IPS-18c (cell line): ENCODE measurements around the gene ULK4.

ENCODE experiments used
- H3K4me3 ChIP-seq: 2 replicates; pipeline ENCODE4 v1.7.0; 2013; ENCODE audit warnings: low read depth, mild to moderate bottlenecking, low read length, moderate library complexity; ENCODE audit not compliant: insufficient read depth
- H3K9me3 ChIP-seq: one replicate; pipeline ENCODE4 v1.6.1; 2013; ENCODE audit warnings: mild to moderate bottlenecking, low read length, moderate library complexity; ENCODE audit not compliant: control insufficient read depth, insufficient read depth

ULK4 gene

GRCh38 chr3:41526995-41527573 is 434.8 kb downstream of the ULK4 start:
- no peaks in the 10 kb centered on the region for H3K9me3 ChIP-seq
- H3K4me3 ChIP-seq = no peak overlapping the region

DNA sequence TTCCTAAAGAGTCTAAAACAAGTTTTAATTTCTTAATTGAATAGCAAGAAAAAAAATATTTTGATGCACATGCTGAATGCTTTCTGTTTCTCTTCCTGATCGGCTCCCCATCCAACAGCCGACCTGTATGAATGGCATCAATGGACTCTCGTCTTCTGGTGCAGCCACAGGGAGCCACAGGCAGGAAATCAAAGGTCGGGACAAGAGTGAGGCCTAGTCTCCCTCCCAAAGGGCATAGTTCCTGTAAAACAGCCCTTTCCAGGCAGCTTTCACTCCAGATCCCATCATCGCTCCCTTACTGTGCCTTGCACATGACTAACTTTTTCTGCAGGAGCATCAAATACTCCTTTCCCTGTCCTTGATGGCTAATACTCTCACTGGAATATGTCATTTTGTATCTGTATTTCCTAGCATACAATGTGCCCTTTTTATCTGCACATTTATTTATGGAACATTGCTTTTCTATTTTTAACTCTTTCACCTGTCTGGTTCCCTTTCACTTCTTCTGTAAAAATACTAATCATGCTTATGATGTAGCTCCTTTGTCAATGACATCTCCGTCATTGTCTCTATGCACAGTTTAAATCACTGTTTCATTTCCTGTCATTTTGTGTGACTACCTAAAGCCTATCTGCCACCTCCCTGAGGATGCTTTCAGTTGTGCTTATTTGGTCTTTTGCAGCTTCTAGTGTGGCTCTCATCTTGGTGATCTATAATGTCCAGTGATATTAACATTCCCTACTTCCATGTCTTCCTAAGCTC is 436.4 kb downstream of the ULK4 start:
- no peak overlapping the region for H3K4me3 ChIP-seq

DNA sequence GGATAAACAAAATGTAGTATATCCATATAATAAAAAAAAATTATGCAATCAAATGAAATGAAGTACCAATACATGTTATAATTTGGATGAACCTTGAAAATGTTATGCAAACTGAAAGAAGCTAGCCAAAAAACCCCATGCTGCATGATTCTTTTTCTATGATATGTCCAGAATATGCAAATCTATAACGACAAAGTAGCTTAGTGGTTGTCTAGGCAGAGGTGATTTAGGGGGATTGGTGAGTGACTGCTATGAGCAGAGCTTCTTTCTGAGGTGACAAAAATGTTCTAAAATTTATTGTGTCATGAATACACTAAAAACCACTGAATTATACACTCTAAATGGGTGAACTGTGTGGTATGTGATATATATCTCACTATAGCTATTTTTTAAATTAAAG is 438.0 kb downstream of the ULK4 start:
- H3K4me3 ChIP-seq = no peak overlapping the region
- H3K9me3 ChIP-seq = no peaks in the 10 kb centered on the region

More for the DNA sequence above, 436.4 kb downstream of the ULK4 start:
- no peaks in the 10 kb centered on the region for H3K9me3 ChIP-seq

GRCh38 chr3:41522612-41523011 is 439.3 kb downstream of the ULK4 start:
- H3K4me3 ChIP-seq = no peak overlapping the region
- no peaks in the 10 kb centered on the region for H3K9me3 ChIP-seq

DNA sequence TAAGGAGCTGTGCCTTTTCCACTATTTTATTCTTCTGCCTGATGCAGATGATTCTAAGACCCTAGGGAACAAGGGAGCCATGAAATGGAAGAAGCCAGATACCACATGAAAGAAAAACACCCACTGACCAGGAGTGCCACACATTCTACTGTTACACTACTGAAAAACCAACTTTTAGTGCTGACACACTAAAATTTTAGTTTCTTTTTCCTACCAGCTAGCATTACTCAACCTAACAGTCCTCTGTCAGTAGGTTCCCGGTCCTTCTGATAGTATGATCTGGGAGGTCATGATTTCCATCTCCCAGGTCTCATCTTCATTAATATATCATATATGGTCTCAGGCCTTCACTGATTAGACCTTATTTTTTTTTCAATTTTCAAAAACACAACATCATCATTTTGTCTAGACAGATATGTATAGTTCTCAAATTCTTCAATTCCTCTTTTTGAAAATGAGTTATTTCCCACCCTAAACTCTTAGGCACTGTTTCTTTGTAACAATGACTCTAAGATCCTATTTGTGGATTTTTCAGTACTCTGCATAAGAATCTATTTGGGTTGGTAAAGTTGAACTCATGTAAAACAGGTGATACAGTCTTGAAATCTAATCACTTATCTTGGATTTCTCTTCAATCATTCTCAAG is 440.8 kb downstream of the ULK4 start:
- Histone ChIP-seq H3K9me3 (no peaks in the 10 kb centered on the region), H3K4me3 (no peak overlapping the region)

DNA sequence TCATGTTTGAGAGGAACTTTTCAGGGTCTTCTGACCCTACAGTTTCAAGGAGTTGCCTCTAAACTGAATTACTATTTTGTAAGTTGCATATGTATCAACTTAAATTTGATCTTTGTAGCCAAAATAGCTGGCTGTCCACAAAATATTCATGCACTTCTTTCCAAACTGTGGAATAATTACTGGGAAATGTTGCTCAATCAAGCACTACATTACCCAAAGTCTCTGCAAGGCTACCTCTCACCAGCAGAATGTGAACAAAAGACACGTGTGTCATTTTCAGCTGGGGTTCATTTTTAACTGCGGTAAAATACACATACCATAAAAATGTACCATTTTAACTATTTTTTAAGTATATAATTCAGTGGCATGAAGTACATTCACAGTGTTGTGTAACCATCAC is 442.2 kb downstream of the ULK4 start:
- Histone ChIP-seq H3K4me3 (no peak overlapping the region), H3K9me3 (no peaks in the 10 kb centered on the region)

- no peak overlapping the region for H3K4me3 ChIP-seq
- no peaks in the 10 kb centered on the region for H3K9me3 ChIP-seq
These were observed 443.3 kb downstream of the ULK4 start for GRCh38 chr3:41518626-41519025.

- peaks cover 5% of the 10 kb centered on the region for H3K9me3 ChIP-seq
These were observed 453.7 kb downstream of the ULK4 start for GRCh38 chr3:41508063-41508696.

DNA sequence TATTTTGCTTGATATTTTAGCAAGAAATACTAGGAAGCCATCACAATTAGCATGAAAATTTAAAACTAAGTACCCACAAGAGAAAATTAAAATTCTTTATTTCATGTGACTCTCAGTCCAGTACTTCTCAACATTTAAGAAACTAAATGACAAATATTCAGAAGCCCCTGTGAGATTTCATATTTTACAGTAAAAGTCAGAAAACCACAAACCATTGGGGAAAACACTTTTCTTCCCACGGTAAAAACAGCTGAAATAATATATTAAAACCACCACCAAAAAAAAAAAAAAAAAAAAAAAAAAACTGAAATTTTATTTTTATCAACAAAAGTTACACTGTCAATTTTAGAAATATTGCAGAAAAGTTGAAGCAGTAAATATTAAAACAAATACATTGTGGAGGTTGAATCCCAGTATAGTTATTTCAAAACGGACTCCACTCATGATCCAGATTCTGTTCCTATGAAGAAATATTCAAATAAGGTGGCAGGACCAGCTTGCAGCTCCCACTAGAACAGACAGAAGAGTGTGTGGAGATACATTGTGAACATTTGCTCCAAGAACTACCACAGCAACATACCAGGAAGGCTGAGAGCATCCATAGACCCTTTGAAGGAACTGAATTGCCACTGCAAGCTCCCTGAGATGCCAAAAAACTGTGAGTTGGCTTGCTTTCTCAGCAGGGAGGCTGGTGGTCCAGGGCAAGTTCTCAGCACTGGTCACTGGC is 454.4 kb downstream of the ULK4 start:
- no peak overlapping the region for H3K4me3 ChIP-seq

More at GRCh38 chr3:41508063-41508696, 453.7 kb downstream of the ULK4 start:
- H3K4me3 ChIP-seq = no peak overlapping the region

DNA sequence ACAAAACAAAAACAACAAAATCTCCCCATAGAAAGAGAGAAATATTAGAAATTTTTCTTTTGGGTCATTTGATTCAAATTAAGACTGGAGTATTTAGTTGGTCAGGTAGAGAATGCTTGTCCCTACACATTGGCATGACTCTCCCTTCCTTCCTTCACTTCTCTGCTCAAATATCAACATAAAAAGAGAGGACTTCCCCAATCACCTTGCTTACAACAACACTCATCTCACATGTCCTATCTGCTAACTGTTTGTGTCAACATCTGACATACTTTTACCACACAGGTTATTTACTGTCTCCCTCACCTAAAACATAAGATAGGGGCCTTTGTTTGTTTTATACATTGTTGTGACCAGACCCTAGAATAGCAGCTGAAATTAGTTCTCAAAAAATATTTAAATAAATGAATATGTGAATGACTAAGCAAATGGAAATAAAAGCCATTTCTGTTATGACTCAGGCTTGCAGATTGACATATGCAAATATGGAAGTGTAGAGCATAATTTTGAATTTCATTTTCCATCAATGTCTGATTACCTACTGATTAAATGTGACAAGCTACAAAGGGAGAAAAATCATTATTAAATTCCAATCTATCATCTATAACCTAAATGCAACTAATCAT is 457.8 kb downstream of the ULK4 start:
- Histone ChIP-seq H3K4me3 (no peak overlapping the region), H3K9me3 (peaks cover 2% of the 10 kb centered on the region)

More for the DNA sequence above, 454.4 kb downstream of the ULK4 start:
- H3K9me3 ChIP-seq = peaks cover 2% of the 10 kb centered on the region

- H3K4me3 ChIP-seq = no peak overlapping the region
- H3K9me3 ChIP-seq = no peaks in the 10 kb centered on the region
These were observed 459.4 kb downstream of the ULK4 start for GRCh38 chr3:41502481-41502880.

DNA sequence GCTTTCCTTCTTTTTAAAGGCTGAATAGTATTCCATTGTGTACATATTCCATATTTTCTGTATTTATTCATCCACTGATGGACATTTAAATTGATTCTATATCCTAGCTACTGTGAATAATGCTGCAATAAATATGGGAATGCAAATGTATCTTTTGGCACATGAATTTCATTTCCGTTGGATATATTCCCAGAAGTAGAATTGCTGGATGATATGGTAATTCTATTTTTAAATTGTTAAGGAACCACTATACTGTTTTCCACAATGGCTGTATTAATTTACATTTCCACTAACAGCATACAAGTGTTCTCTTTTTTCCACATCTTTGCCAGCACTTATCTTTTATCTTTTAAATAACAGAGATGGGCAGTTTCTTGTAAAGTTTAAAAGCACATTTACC is 459.9 kb downstream of the ULK4 start:
- no peak overlapping the region for H3K4me3 ChIP-seq
- H3K9me3 ChIP-seq = no peaks in the 10 kb centered on the region

DNA sequence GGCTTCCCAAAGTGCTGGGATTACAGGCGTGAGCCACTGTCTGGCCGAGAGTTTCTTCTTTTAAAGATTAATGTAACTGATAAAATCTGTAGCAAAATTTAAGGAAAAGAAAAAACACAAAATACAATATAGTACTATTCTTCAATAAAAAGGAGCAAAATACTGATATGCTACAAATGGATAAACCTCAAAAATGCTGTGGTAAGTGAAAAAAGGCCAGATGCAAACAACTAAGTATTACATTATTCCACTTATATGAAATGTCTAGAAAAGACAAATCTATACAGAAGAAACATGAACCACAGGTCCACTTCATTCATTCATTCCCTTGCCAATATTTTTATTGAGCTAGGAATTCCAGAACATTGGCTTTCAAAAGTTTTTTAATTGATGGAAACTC is 463.1 kb downstream of the ULK4 start:
- H3K9me3 ChIP-seq = no peaks in the 10 kb centered on the region
- no peak overlapping the region for H3K4me3 ChIP-seq

GRCh38 chr3:41490360-41490759 is 471.5 kb downstream of the ULK4 start:
- no peak overlapping the region for H3K4me3 ChIP-seq
- no peaks in the 10 kb centered on the region for H3K9me3 ChIP-seq

DNA sequence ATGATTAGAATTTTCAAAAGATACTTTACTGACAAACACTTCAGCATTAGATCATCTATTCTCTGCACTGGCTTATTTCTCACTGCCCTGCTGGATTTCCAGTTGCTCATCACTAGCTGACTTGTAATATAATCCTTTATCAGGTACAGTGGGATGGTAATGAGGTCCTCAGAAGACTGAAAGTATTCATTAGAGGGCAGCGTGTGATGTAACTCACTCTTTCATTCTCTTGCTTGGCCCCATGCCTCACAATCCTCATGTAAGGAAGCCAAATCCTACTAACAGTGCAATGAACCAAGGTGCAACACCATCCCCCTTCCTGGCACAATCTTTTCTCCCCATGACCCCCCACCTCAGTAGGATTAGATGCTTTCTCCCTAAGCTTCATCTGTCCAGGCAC is 472.7 kb downstream of the ULK4 start:
- H3K4me3 ChIP-seq = no peak overlapping the region
- no peaks in the 10 kb centered on the region for H3K9me3 ChIP-seq

- H3K4me3 ChIP-seq = no peak overlapping the region
- no peaks in the 10 kb centered on the region for H3K9me3 ChIP-seq
These were observed 473.4 kb downstream of the ULK4 start for GRCh38 chr3:41488501-41488900.

- Histone ChIP-seq H3K4me3 (no peak overlapping the region), H3K9me3 (no peaks in the 10 kb centered on the region)
These were observed 476.4 kb downstream of the ULK4 start for GRCh38 chr3:41485484-41485883.
